Spinal cord (tissue), 10 donors: Measurements from ENCODE around the gene SRD5A3. TPM values are rescaled to one million over a fixed set of nuclear protein-coding genes. Genes with fewer than 3 reads are reported as not detected.
A peak's percentile ranks its signal among the peaks of the same experiment; 100 is the strongest.

Source experiments
- DNase-seq, 6 donors: peaks; one replicate each; pipeline versions ENCODE4 v3.0.0 to v3.0.0-alpha.2; 2013 to 2015; ENCODE audit warnings: low spot score in 6 of 6, low read depth in 4 of 6
- H3K27ac ChIP-seq: one replicate; pipeline ENCODE4 v1.5.1; 2013; ENCODE audit warnings: low read depth, low read length, control low read depth
- H3K27me3 ChIP-seq: one replicate; pipeline ENCODE4 v1.6.1; 2013; ENCODE audit warnings: low read length; ENCODE audit not compliant: control insufficient read depth, insufficient read depth
- H3K36me3 ChIP-seq: one replicate; pipeline ENCODE4 v1.6.1; 2013; ENCODE audit warnings: low read length; ENCODE audit not compliant: control insufficient read depth, insufficient read depth
- H3K4me1 ChIP-seq: one replicate; pipeline ENCODE4 v1.6.1; 2013; ENCODE audit warnings: low read length; ENCODE audit not compliant: control insufficient read depth, insufficient read depth
- H3K4me3 ChIP-seq: one replicate; pipeline ENCODE4 v1.5.1; 2013; ENCODE audit warnings: low read depth, low read length, control low read depth
- H3K9me3 ChIP-seq: one replicate; pipeline ENCODE4 v1.6.1; 2013; ENCODE audit warnings: low read length; ENCODE audit not compliant: control insufficient read depth, insufficient read depth
- WGBS: methylation state at CpG from one replicate; pipeline ENCODE4 v1.1.5; 2013; ENCODE audit warnings: missing lambda C conversion rate; ENCODE audit not compliant: insufficient coverage; 5-methylcytosine and 5-hydroxymethylcytosine counted together
- polyA plus RNA-seq, 2 donors: library from polyadenylated mRNA; unstranded; fragments of 120-200 nt; gene quantifications; one replicate each; pipeline ENCODE4 v1.2.1, GENCODE V29; 2013; ENCODE audit not compliant: insufficient read length in 2 of 2
- total RNA-seq, 2 donors: library from RNA; depleted of rRNA in 1 of 2; stranded (reverse); fragments of 120-200 nt in 1 of 2; fragments of >200 nt in 1 of 2; gene quantifications; one replicate each; pipeline versions ENCODE4 v1.2.3 to v1.2.4, GENCODE V29; 2013 to 2014
- donor health status: healthy.

Gene SRD5A3
- total and polyA plus RNA-seq, 4 donors = 10.4 to 18.6 (median 17.5) TPM

- Histone ChIP-seq H3K9me3 (no peaks in the 10 kb centered on the region), H3K36me3 (no peaks in the 10 kb centered on the region), H3K4me3 (peak overlapping the region; percentile 63), H3K27me3 (no peaks in the 10 kb centered on the region), H3K4me1 (peaks cover 17% of the 10 kb centered on the region), H3K27ac (peak overlapping the region; percentile 84)
- no peak for DNase-seq
- 67% methylated on average over 9 of the region's 15 CpGs for WGBS
Measured at GRCh38 chr4:55397520-55398321, 51.7 kb downstream of the SRD5A3 start.

- peaks cover 17% of the 10 kb centered on the region for H3K4me1 ChIP-seq
- H3K9me3 ChIP-seq = no peaks in the 10 kb centered on the region
- no peak for DNase-seq
- H3K36me3 ChIP-seq = no peaks in the 10 kb centered on the region
- WGBS = no CpG with 5 or more reads among the region's 1 CpG
- no peak overlapping the region for H3K27ac ChIP-seq
- H3K4me3 ChIP-seq = no peak overlapping the region
- H3K27me3 ChIP-seq = no peaks in the 10 kb centered on the region
Measured at GRCh38 chr4:55398461-55398860, 52.4 kb downstream of the SRD5A3 start.

- Histone ChIP-seq H3K4me3 (no peak overlapping the region), H3K36me3 (peaks cover 3% of the 10 kb centered on the region), H3K27ac (no peak overlapping the region), H3K27me3 (no peaks in the 10 kb centered on the region), H3K4me1 (peaks cover 17% of the 10 kb centered on the region), H3K9me3 (no peaks in the 10 kb centered on the region)
- DNase-seq = no peak
- 43% methylated on average over 1 of the region's 3 CpGs for WGBS
Measured at GRCh38 chr4:55398966-55399365, 52.9 kb downstream of the SRD5A3 start.

- Histone ChIP-seq H3K9me3 (no peaks in the 10 kb centered on the region), H3K27me3 (no peaks in the 10 kb centered on the region), H3K36me3 (peaks cover 5% of the 10 kb centered on the region), H3K4me3 (no peak overlapping the region), H3K4me1 (peaks cover 17% of the 10 kb centered on the region), H3K27ac (no peak overlapping the region)
- no peak for DNase-seq
- WGBS = no CpG with 5 or more reads among the region's 1 CpG
Measured at GRCh38 chr4:55399581-55399980, 53.5 kb downstream of the SRD5A3 start.

- H3K27ac ChIP-seq = no peak overlapping the region
Measured at GRCh38 chr4:55405073-55405472, 59.0 kb downstream of the SRD5A3 start.

GRCh38 chr4:55406545-55406944 lies 60.5 kb downstream of the SRD5A3 start:
- WGBS = no CpG with 5 or more reads among the region's 2 CpGs
- Histone ChIP-seq H3K4me1 (no peaks in the 10 kb centered on the region), H3K36me3 (peaks cover 10% of the 10 kb centered on the region), H3K27ac (no peak overlapping the region), H3K27me3 (no peaks in the 10 kb centered on the region), H3K9me3 (no peaks in the 10 kb centered on the region), H3K4me3 (no peak overlapping the region)
- DNase-seq = no peak

More at GRCh38 chr4:55405073-55405472, 59.0 kb downstream of the SRD5A3 start:
- Histone ChIP-seq H3K4me1 (no peaks in the 10 kb centered on the region), H3K9me3 (no peaks in the 10 kb centered on the region), H3K27me3 (no peaks in the 10 kb centered on the region), H3K36me3 (peaks cover 10% of the 10 kb centered on the region), H3K4me3 (no peak overlapping the region)
- DNase-seq = no peak
- WGBS = 100% methylated on average over 1 of the region's 3 CpGs

- H3K27ac ChIP-seq = no peak overlapping the region
Measured at GRCh38 chr4:55407119-55407518, 61.1 kb downstream of the SRD5A3 start.

GRCh38 chr4:55407764-55408163 lies 61.7 kb downstream of the SRD5A3 start:
- no peaks in the 10 kb centered on the region for H3K4me1 ChIP-seq
- H3K36me3 ChIP-seq = peaks cover 10% of the 10 kb centered on the region
- H3K27me3 ChIP-seq = no peaks in the 10 kb centered on the region
- DNase-seq = no peak
- no peaks in the 10 kb centered on the region for H3K9me3 ChIP-seq
- H3K27ac ChIP-seq = no peak overlapping the region
- H3K4me3 ChIP-seq = no peak overlapping the region
- WGBS = no CpG with 5 or more reads among the region's 3 CpGs

More at GRCh38 chr4:55407119-55407518, 61.1 kb downstream of the SRD5A3 start:
- Histone ChIP-seq H3K4me1 (no peaks in the 10 kb centered on the region), H3K4me3 (no peak overlapping the region), H3K27me3 (no peaks in the 10 kb centered on the region), H3K9me3 (no peaks in the 10 kb centered on the region), H3K36me3 (peaks cover 10% of the 10 kb centered on the region)
- DNase-seq = no peak
- 97% methylated on average over 2 of the region's 3 CpGs for WGBS

GRCh38 chr4:55409468-55410171 lies 63.6 kb downstream of the SRD5A3 start:
- H3K36me3 ChIP-seq = peaks cover 7% of the 10 kb centered on the region
- no peak overlapping the region for H3K4me3 ChIP-seq
- DNase-seq = peak in 2 of 6 donors; percentile 47 to 74
- H3K4me1 ChIP-seq = no peaks in the 10 kb centered on the region
- H3K27ac ChIP-seq = no peak overlapping the region
- H3K9me3 ChIP-seq = no peaks in the 10 kb centered on the region
- WGBS = 88% methylated on average over 2 of the region's 10 CpGs
- H3K27me3 ChIP-seq = no peaks in the 10 kb centered on the region
